ENCODE measurements around the gene RUBCNL. TPM values are rescaled to one million over a fixed set of nuclear protein-coding genes. Genes with fewer than 3 reads are reported as not detected.

Gene RUBCNL
- total RNA-seq, 1 experiment from 2014 or later: 16.0 TPM

GRCh38 chr13:46350003-46350402 is 37.0 kb downstream of the RUBCNL start:
- no peaks in the 10 kb centered on the region for H3K4me1 ChIP-seq
- TF ChIP-seq CTCF (IDR thresholded peaks at IDR 0.05; ENCODE audit: insufficient read depth in 1 of 2, low read depth in 1 of 2, low read length in 1 of 2, severe bottlenecking in 1 of 2, unreplicated experiment in 1 of 2): no peak
- ChIA-PET CTCF (no interaction called here), POLR2A (no interaction called here)
- no peaks in the 10 kb centered on the region for H3K36me3 ChIP-seq (ENCODE audit: control insufficient read depth, insufficient read depth, low read length)
- no peaks in the 10 kb centered on the region for H3K9me3 ChIP-seq
- Mint-ChIP-seq H3K9me3 (ENCODE audit: unreplicated experiment) (peaks cover 7% of the 10 kb centered on the region), H3K4me1 (ENCODE audit: low read depth, unreplicated experiment) (no peaks in the 10 kb centered on the region), H3K27ac (ENCODE audit: unreplicated experiment) (no peak overlapping the region), H3K36me3 (ENCODE audit: insufficient read depth, unreplicated experiment) (peaks cover 26% of the 10 kb centered on the region), H3K4me3 (ENCODE audit: unreplicated experiment) (no peak overlapping the region), H3K27me3 (ENCODE audit: insufficient read depth, unreplicated experiment) (no peaks in the 10 kb centered on the region)
- no peak overlapping the region for H3K4me3 ChIP-seq (ENCODE audit: low read depth, low read length)
- intact Hi-C loops (cut with micrococcal nuclease; ENCODE audit: unreplicated experiment): no loop called here
- H3K27me3 ChIP-seq (replicated peaks; ENCODE audit: control insufficient read depth, insufficient read depth, low read length): no peaks in the 10 kb centered on the region
- BruUV-seq (replicated peaks): no TSS peak
- DNase-seq: no peak

GRCh38 chr13:46348961-46349360 is 38.1 kb downstream of the RUBCNL start:
- H3K4me3 ChIP-seq (ENCODE audit: low read depth, low read length): no peak overlapping the region
- POLR2A ChIA-PET: no interaction called here
- no TSS peak for BruUV-seq (replicated peaks)
- H3K9me3 ChIP-seq: no peaks in the 10 kb centered on the region
- Mint-ChIP-seq H3K36me3 (ENCODE audit: insufficient read depth, unreplicated experiment) (peaks cover 16% of the 10 kb centered on the region), H3K4me3 (ENCODE audit: unreplicated experiment) (no peak overlapping the region), H3K27ac (ENCODE audit: unreplicated experiment) (no peak overlapping the region), H3K4me1 (ENCODE audit: low read depth, unreplicated experiment) (no peaks in the 10 kb centered on the region), H3K27me3 (ENCODE audit: insufficient read depth, unreplicated experiment) (no peaks in the 10 kb centered on the region), H3K9me3 (ENCODE audit: unreplicated experiment) (no peaks in the 10 kb centered on the region)
- CTCF ChIA-PET: no interaction called here
- H3K36me3 ChIP-seq (ENCODE audit: control insufficient read depth, insufficient read depth, low read length): no peaks in the 10 kb centered on the region
- no peaks in the 10 kb centered on the region for H3K27me3 ChIP-seq (replicated peaks; ENCODE audit: control insufficient read depth, insufficient read depth, low read length)
- intact Hi-C loops (cut with micrococcal nuclease; ENCODE audit: unreplicated experiment): no loop called here
- DNase-seq: no peak
- TF ChIP-seq CTCF (IDR thresholded peaks at IDR 0.05; ENCODE audit: insufficient read depth in 1 of 2, low read depth in 1 of 2, low read length in 1 of 2, severe bottlenecking in 1 of 2, unreplicated experiment in 1 of 2): no peak
- H3K4me1 ChIP-seq: no peaks in the 10 kb centered on the region

DNA sequence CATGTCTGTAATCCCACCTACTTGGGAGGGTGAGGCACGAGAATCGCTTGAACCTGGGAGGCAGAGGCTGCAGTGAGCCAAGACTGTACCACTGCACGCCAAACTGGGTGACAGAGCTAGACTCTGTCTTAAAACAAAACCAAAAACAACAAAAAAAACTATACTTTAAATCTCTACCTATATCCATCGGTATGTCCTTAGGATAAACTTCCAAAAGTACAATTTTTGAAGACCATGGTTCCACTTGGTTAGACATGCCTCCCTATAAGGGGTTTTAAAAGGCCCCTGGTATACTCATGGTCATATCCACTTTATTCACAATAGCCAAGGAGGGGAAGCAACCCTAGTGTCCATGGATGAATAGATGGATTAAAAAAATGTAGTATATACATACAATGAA is 39.8 kb downstream of the RUBCNL start:
- H3K4me1 Mint-ChIP-seq (ENCODE audit: low read depth, unreplicated experiment): no peaks in the 10 kb centered on the region

More for the DNA sequence above, 39.8 kb downstream of the RUBCNL start:
- Mint-ChIP-seq H3K4me3 (ENCODE audit: unreplicated experiment) (no peak overlapping the region), H3K27ac (ENCODE audit: unreplicated experiment) (no peak overlapping the region), H3K27me3 (ENCODE audit: insufficient read depth, unreplicated experiment) (no peaks in the 10 kb centered on the region), H3K36me3 (ENCODE audit: insufficient read depth, unreplicated experiment) (peaks cover 14% of the 10 kb centered on the region), H3K9me3 (ENCODE audit: unreplicated experiment) (no peaks in the 10 kb centered on the region)
- Histone ChIP-seq H3K4me3 (ENCODE audit: low read depth, low read length) (no peak overlapping the region), H3K9me3 (no peaks in the 10 kb centered on the region), H3K27me3 (replicated peaks; ENCODE audit: control insufficient read depth, insufficient read depth, low read length) (no peaks in the 10 kb centered on the region), H3K4me1 (no peaks in the 10 kb centered on the region), H3K36me3 (ENCODE audit: control insufficient read depth, insufficient read depth, low read length) (no peaks in the 10 kb centered on the region)
- no TSS peak for BruUV-seq (replicated peaks)
- intact Hi-C loops (cut with micrococcal nuclease; ENCODE audit: unreplicated experiment): no loop called here
- no peak for TF ChIP-seq CTCF (IDR thresholded peaks at IDR 0.05; ENCODE audit: insufficient read depth in 1 of 2, low read depth in 1 of 2, low read length in 1 of 2, severe bottlenecking in 1 of 2, unreplicated experiment in 1 of 2)
- ChIA-PET CTCF (no interaction called here), POLR2A (no interaction called here)
- DNase-seq: no peak
